ENCODE results near the gene NCAPG2. TPM values are rescaled to one million over a fixed set of nuclear protein-coding genes. Genes with fewer than 3 reads are reported as not detected.

Gene NCAPG2
- total and polyA plus RNA-seq, 10 of the 15 experiments (the other 5 are each of a cell fraction or from before 2014, with no cell fraction given): 11.2 to 78.2 (median 49.2) TPM

DNA sequence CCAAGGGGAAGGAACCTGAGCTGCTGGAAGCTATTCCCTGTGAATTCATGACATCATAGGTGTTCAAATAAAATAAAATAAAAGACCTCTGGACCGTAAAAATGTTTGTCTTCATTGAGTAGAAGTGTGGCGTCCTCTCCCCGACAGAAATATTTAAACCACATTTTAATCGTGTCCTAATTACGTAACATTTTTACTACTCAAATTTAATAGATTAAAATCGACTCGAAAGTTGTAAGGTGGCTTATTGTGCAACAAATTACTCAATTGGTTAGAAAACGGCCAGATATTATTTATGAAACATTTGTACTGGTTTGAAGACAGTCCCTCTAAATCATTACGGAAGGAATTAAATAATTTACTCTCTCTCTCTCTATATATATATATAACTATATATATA is 15.5 kb upstream of the NCAPG2 start:
- H4K20me1 ChIP-seq (ENCODE audit: control insufficient read depth, insufficient read depth): no peaks in the 10 kb centered on the region
- no peak overlapping the region for H3K27ac ChIP-seq (ENCODE audit: control insufficient read depth, insufficient read depth)
- H3K4me3 ChIP-seq: no peak overlapping the region
- TF ChIP-seq GATAD2B (conservative IDR thresholded peaks at IDR 0.05; ENCODE audit: low read depth): no peak
- TF ChIP-seq IKZF1 (conservative IDR thresholded peaks at IDR 0.05): no peak
- no peak for TF ChIP-seq HDAC2 (IDR thresholded peaks at IDR 0.05)
- TF ChIP-seq CBX5 (IDR thresholded peaks at IDR 0.05; ENCODE audit: low read depth): no peak
- ChIA-PET SMC1A (ENCODE audit: uncharacterized antibody, unreplicated experiment) (interaction anchor here (0.8 kb wide), 1 partner anchor 256 kb away, joined by 3 read pairs; no protein-coding TSS in a partner anchor), RAD21 (ENCODE audit: unreplicated experiment) (no interaction called here), CTCF (no interaction called here), POLR2A (interaction anchor here (0.7 kb wide), 1 partner anchor 14 kb away, joined by 3 read pairs; no protein-coding TSS in a partner anchor)
- no peak for ATAC-seq
- H3K79me2 ChIP-seq (ENCODE audit: control insufficient read depth, insufficient read depth, low read length): no peaks in the 10 kb centered on the region
- no peaks in the 10 kb centered on the region for H3K36me3 ChIP-seq (ENCODE audit: control insufficient read depth in 2 of 2, insufficient read depth in 2 of 2, low read length in 1 of 2)
- no peak for FAIRE-seq
- DNase-seq (ENCODE audit: low read depth, low spot score): no peak
- no peak overlapping the region for H3K4me2 ChIP-seq (ENCODE audit: control insufficient read depth, insufficient read depth)
- H2AFZ ChIP-seq (ENCODE audit: control insufficient read depth, low read depth, low read length): no peak overlapping the region
- no TSS peak for BruUV-seq (replicated peaks)
- H3K27me3 ChIP-seq (replicated peaks in 1 of 2; ENCODE audit: control insufficient read depth in 2 of 2, insufficient read depth in 2 of 2, low read length in 1 of 2): no peaks in the 10 kb centered on the region
- no peak overlapping the region for H3K9ac ChIP-seq (ENCODE audit: control insufficient read depth, insufficient read depth, low read length)
- in situ Hi-C loops (cut with MboI): no loop called here
- no peaks in the 10 kb centered on the region for H3K4me1 ChIP-seq (ENCODE audit: control insufficient read depth, insufficient read depth, low read length)
- intact Hi-C loops (cut with micrococcal nuclease; ENCODE audit: unreplicated experiment): no loop called here
- 74% methylated on average over 9 of the region's 9 CpGs for WGBS (ENCODE audit: insufficient coverage, insufficient replicate concordance, low lambda C conversion rate, missing lambda C conversion rate)
- no peaks in the 10 kb centered on the region for H3K9me3 ChIP-seq (replicated peaks; ENCODE audit: control insufficient read depth, insufficient read depth, low read length)

DNA sequence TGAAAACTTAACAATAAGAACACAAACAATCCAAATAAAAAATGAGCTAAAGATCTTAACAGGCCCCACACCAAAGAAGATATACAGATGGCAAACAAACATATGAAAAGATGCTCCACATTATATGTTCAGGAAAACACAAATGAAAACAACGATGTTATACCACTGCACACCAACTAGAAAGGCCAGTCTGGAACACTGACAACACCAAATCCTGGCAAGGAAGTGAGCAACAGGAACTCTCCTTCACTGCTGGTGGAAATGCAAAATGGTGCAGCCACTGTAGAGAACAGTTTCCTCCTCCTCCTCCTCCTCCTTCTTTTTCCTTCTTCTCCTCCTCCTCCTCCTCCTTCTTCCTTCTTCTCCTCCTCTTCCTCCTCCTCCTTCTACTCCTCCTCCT is 12.2 kb upstream of the NCAPG2 start:
- ChIA-PET CTCF (no interaction called here), SMC1A (ENCODE audit: uncharacterized antibody, unreplicated experiment) (no interaction called here), RAD21 (ENCODE audit: unreplicated experiment) (no interaction called here), POLR2A (no interaction called here)
- DNase-seq (ENCODE audit: low read depth, low spot score) (no peak), FAIRE-seq (no peak), ATAC-seq (no peak)
- H3K4me1 ChIP-seq (ENCODE audit: control insufficient read depth, insufficient read depth, low read length): no peaks in the 10 kb centered on the region
- H3K4me3 ChIP-seq: no peak overlapping the region
- BruUV-seq (replicated peaks): no TSS peak
- no peaks in the 10 kb centered on the region for H3K27me3 ChIP-seq (replicated peaks in 1 of 2; ENCODE audit: control insufficient read depth in 2 of 2, insufficient read depth in 2 of 2, low read length in 1 of 2)
- 92% methylated on average over 1 of the region's 1 CpG for WGBS (ENCODE audit: insufficient coverage, insufficient replicate concordance, low lambda C conversion rate, missing lambda C conversion rate)
- H3K9ac ChIP-seq (ENCODE audit: control insufficient read depth, insufficient read depth, low read length): no peak overlapping the region
- no peak overlapping the region for H2AFZ ChIP-seq (ENCODE audit: control insufficient read depth, low read depth, low read length)
- intact Hi-C loops (cut with micrococcal nuclease; ENCODE audit: unreplicated experiment): no loop called here
- no peak overlapping the region for H3K4me2 ChIP-seq (ENCODE audit: control insufficient read depth, insufficient read depth)
- no peaks in the 10 kb centered on the region for H3K9me3 ChIP-seq (replicated peaks; ENCODE audit: control insufficient read depth, insufficient read depth, low read length)
- H3K36me3 ChIP-seq (ENCODE audit: control insufficient read depth in 2 of 2, insufficient read depth in 2 of 2, low read length in 1 of 2): no peaks in the 10 kb centered on the region
- H4K20me1 ChIP-seq (ENCODE audit: control insufficient read depth, insufficient read depth): no peaks in the 10 kb centered on the region
- H3K79me2 ChIP-seq (ENCODE audit: control insufficient read depth, insufficient read depth, low read length): no peaks in the 10 kb centered on the region
- TF ChIP-seq, protein P1, sequence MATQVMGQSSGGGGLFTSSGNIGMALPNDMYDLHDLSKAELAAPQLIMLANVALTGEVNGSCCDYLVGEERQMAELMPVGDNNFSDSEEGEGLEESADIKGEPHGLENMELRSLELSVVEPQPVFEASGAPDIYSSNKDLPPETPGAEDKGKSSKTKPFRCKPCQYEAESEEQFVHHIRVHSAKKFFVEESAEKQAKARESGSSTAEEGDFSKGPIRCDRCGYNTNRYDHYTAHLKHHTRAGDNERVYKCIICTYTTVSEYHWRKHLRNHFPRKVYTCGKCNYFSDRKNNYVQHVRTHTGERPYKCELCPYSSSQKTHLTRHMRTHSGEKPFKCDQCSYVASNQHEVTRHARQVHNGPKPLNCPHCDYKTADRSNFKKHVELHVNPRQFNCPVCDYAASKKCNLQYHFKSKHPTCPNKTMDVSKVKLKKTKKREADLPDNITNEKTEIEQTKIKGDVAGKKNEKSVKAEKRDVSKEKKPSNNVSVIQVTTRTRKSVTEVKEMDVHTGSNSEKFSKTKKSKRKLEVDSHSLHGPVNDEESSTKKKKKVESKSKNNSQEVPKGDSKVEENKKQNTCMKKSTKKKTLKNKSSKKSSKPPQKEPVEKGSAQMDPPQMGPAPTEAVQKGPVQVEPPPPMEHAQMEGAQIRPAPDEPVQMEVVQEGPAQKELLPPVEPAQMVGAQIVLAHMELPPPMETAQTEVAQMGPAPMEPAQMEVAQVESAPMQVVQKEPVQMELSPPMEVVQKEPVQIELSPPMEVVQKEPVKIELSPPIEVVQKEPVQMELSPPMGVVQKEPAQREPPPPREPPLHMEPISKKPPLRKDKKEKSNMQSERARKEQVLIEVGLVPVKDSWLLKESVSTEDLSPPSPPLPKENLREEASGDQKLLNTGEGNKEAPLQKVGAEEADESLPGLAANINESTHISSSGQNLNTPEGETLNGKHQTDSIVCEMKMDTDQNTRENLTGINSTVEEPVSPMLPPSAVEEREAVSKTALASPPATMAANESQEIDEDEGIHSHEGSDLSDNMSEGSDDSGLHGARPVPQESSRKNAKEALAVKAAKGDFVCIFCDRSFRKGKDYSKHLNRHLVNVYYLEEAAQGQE (IDR thresholded peaks at IDR 0.05; ENCODE audit: low read depth, low read length): no peak
- no peak overlapping the region for H3K27ac ChIP-seq (ENCODE audit: control insufficient read depth, insufficient read depth)
- in situ Hi-C loops (cut with MboI): no loop called here
